ENCODE results near the gene TMEM184B.

TMEM184B gene

DNA sequence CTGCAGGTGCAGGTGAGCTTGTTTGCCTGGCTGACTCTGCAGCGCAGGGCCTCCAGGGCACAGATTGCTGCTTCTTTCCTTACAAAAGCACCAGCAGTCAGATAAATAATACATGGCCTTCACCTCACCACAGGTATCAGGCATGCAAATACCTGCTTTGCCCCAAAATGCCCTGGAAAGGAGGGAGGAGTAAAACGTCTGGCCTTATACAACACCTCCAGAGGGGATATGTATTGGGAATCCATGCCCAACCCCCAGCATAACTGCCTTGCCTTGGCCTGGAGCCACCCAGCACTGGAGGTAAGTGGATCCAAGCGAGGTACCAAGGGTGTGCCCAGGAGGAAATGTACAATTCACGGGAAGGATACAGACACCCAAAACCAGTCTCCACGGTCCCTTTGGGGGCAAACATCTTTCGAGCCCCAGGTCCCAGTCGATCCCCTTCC is 860 bp downstream of the TMEM184B start:
- TF ChIP-seq, protein P1, sequence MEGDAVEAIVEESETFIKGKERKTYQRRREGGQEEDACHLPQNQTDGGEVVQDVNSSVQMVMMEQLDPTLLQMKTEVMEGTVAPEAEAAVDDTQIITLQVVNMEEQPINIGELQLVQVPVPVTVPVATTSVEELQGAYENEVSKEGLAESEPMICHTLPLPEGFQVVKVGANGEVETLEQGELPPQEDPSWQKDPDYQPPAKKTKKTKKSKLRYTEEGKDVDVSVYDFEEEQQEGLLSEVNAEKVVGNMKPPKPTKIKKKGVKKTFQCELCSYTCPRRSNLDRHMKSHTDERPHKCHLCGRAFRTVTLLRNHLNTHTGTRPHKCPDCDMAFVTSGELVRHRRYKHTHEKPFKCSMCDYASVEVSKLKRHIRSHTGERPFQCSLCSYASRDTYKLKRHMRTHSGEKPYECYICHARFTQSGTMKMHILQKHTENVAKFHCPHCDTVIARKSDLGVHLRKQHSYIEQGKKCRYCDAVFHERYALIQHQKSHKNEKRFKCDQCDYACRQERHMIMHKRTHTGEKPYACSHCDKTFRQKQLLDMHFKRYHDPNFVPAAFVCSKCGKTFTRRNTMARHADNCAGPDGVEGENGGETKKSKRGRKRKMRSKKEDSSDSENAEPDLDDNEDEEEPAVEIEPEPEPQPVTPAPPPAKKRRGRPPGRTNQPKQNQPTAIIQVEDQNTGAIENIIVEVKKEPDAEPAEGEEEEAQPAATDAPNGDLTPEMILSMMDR (conservative IDR thresholded peaks at IDR 0.05; ENCODE audit: low read depth, low read length), result no peak
- no peak for DNase-seq (ENCODE audit: low read depth)
- H3K4me3 ChIP-seq (ENCODE audit: low read depth, low read length), result peak overlapping the region; percentile 89

DNA sequence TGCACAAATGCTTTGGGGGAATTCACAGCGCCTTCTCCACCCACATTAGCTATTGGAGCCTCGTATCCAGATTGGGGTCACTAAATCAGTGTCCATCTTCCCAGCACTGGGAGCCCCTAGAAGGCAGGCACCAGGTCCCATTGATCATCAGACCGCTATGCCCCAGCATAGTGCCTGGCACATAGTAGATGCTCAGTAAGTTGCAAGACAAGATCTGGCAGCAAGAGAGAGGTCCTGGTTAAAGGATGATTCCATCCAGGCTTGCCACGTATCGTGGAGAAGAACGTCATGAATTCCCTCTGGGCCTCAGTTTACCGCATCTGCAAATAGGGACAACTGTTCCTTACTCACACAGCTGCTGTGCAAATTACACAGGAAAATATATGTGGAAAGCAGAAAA is 1.7 kb downstream of the TMEM184B start:
- H3K4me3 ChIP-seq (ENCODE audit: low read depth, low read length), result peak overlapping the region; percentile 89
- no peak for DNase-seq (ENCODE audit: low read depth)
- TF ChIP-seq, protein P1 (conservative IDR thresholded peaks at IDR 0.05; ENCODE audit: low read depth, low read length), result no peak

DNA sequence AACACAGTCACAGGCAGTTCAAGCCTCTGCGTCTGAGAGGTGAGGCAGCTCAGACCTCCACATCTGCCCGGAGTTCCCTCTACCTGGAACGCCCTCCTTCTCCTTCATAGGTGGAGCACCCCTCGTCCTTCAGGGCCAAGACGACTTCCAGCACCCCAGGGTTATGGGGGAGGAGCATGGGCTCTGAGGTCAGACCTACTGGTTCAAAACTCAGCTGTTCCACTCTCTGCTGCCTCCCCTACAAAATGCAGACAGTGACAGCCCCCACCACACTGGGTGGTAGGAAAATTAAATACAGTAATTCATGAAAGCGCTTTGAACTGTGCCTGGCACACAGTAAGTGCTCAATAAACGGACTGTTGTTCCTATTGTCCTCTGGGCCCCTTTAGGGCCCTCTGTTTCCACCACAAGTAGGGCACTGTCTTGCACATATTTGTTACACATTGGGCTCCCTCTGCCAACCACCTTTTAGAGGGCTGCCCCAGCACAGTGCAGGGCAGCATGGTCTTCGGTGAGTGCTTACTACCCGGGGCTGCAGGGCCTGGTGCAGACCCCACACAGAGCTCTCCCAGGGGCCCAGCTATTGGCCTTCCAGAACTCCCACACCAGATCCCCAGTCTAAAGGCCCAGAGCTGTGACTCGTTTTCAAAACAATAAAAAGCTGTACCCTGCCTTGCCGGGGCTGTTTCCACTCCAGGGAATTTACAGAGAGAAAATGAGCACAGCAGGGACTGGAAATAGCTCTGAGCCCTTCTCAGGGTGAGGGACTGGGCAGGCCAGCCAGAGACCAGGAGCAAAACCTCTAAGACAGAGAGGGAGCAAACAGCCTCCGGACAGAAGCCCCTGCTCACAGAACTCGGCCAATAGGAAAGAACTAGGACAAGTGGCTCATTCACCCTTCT is 2.5 kb downstream of the TMEM184B start:
- peak; percentile 50 for DNase-seq (ENCODE audit: low read depth)
- TF ChIP-seq, protein P1 (conservative IDR thresholded peaks at IDR 0.05; ENCODE audit: low read depth, low read length), result no peak
- H3K4me3 ChIP-seq (ENCODE audit: low read depth, low read length), result peak overlapping the region; percentile 89

DNA sequence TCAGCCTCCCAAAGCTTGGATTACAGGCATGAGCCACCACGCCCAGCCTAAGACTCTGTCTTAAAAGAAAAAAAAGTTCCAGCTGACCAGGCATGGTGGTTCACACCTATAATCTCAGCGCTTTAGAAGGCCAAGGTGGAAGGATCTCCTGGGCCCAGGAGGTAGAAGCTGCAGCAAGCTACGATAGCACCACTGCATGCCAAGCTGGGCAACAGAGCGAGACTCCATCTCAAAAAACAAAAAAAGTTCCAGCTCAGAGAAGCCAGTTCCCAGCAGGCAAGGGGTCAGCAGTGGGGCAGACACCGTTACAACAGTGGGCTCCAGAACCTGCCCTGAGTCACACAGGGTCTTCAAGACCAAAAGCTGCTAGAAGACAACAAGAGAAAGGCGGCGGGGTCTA is 3.3 kb downstream of the TMEM184B start:
- DNase-seq (ENCODE audit: low read depth), result no peak
- TF ChIP-seq, protein P1 (conservative IDR thresholded peaks at IDR 0.05; ENCODE audit: low read depth, low read length), result no peak
- no peak overlapping the region for H3K4me3 ChIP-seq (ENCODE audit: low read depth, low read length)

DNA sequence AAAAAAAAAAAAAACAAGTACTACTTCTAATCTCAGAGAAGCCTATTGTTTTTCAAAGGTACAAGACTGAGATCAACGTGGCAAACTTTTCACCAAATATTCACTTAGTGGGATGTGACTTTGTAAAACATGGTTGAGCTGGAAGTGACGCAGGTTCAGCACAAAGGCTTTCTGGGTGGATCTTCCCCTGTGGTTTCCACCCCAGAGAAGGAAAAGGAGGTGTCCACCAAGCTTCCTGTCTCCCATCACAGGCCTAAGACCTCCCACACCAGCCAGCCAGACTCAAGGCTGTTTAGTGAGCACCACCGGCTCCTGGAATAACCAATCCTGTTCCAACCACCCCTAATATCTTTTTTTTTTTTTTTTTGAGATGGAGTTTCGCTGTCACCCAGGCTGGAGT is 5.7 kb downstream of the TMEM184B start:
- no peak overlapping the region for H3K4me3 ChIP-seq (ENCODE audit: low read depth, low read length)
- TF ChIP-seq, protein P1 (conservative IDR thresholded peaks at IDR 0.05; ENCODE audit: low read depth, low read length), result no peak
- peak; percentile 72 for DNase-seq (ENCODE audit: low read depth)

DNA sequence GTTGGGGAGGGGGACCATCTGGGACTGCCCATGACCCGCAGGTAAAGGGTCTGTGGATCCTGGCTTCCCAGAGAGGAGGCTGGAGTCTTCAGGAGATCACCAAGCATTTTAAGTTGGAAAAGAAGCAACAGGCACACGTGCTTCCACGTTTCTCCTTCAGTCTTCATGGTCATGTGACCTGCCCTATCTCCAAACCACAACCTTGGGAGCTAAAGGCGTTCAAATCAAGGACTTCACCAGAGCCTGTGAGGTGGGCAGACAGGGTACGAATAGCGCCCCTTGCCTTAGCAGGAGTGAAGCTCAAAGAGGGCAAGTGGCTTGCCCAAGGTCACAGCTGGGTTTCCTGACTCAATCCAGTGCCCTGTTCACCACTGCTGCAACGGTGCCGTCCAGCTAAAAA is 6.7 kb downstream of the TMEM184B start:
- H3K4me3 ChIP-seq (ENCODE audit: low read depth, low read length), result no peak overlapping the region
- DNase-seq (ENCODE audit: low read depth), result peak; percentile 69
- TF ChIP-seq, protein P1 (conservative IDR thresholded peaks at IDR 0.05; ENCODE audit: low read depth, low read length), result no peak

Measured in choroid plexus epithelial cell (primary cell).